Thoracic aorta (tissue), 2 donors: ENCODE measurements around the gene PAK4. TPM values are rescaled to one million over a fixed set of nuclear protein-coding genes. Genes with fewer than 3 reads are reported as not detected.

Experiments used
- ATAC-seq: fragments of 150-250 bp; one replicate; pipeline ENCODE4 v1.8.0; 2017; ENCODE audit warnings: low read depth; ENCODE audit not compliant: insufficient number of reproducible peaks, low FRiP score
- DNase-seq: peaks from one replicate; pipeline ENCODE4 v3.0.0-alpha.2; 2020; ENCODE audit warnings: low spot score
- H3K27ac ChIP-seq, 2 donors: fragments of 200-600 bp; sonication (generic); 1 replicate in 1 of 2; 2 replicates in 1 of 2; pipeline ENCODE4 v1.5.1; 2016; ENCODE audit warnings: mild to moderate bottlenecking in 2 of 2, moderate library complexity in 2 of 2
- H3K27me3 ChIP-seq: fragments of 200-600 bp; sonication (generic); replicated peaks from 2 replicates; pipeline ENCODE4 v1.6.0; 2016; ENCODE audit warnings: mild to moderate bottlenecking; ENCODE audit not compliant: insufficient read depth
- H3K36me3 ChIP-seq: fragments of 200-600 bp; sonication (generic); one replicate; pipeline ENCODE4 v1.5.1; 2016
- H3K4me1 ChIP-seq, 2 donors: fragments of 200-600 bp; sonication (generic); 1 replicate in 1 of 2; 2 replicates in 1 of 2; pipeline versions ENCODE4 v1.5.1 to v1.6.0; 2016; ENCODE audit warnings: low read depth in 2 of 2, mild to moderate bottlenecking in 1 of 2; ENCODE audit not compliant: control insufficient read depth in 1 of 2
- H3K4me3 ChIP-seq: fragments of 200-600 bp; sonication (generic); 2 replicates; pipeline ENCODE4 v1.5.1; 2016; ENCODE audit warnings: mild to moderate bottlenecking
- H3K9me3 ChIP-seq: fragments of 200-600 bp; sonication (generic); 2 replicates; pipeline ENCODE4 v1.5.1; 2016
- CTCF ChIP-seq: fragments of 200-600 bp; sonication (generic); IDR thresholded peaks from one replicate; pipeline ENCODE4 v1.5.1; 2019; ENCODE audit warnings: antibody characterized with exemption
- total RNA-seq, 2 donors: library from RNA; depleted of rRNA; stranded (reverse); fragments of >200 nt; gene quantifications; one replicate each; pipeline versions ENCODE4 v1.1.0 to v1.2.3, GENCODE V29; 2016

The PAK4 gene
- total RNA-seq, 2 donors from 2014 or later = 7.4 to 8.7 TPM

GRCh38 chr19:39166571-39167391 lies 41.2 kb downstream of the PAK4 start:
- H3K36me3 ChIP-seq = peaks cover 4% of the 10 kb centered on the region
- DNase-seq (no peak), ATAC-seq (no peak)
- peaks cover 5 to 32% of the 10 kb centered on the region in 2 donors for H3K4me1 ChIP-seq
- no peak overlapping the region for H3K27ac ChIP-seq
- TF ChIP-seq CTCF = no peak
- no peaks in the 10 kb centered on the region for H3K9me3 ChIP-seq
- no peaks in the 10 kb centered on the region for H3K27me3 ChIP-seq
- no peak overlapping the region for H3K4me3 ChIP-seq

- no peak for ATAC-seq
- Histone ChIP-seq H3K27ac (no peak overlapping the region), H3K4me3 (no peak overlapping the region)
Measured at GRCh38 chr19:39167461-39168257, 42.1 kb downstream of the PAK4 start.

GRCh38 chr19:39168258-39169142 lies 42.9 kb downstream of the PAK4 start:
- peaks cover 5 to 32% of the 10 kb centered on the region in 2 donors for H3K4me1 ChIP-seq
- H3K4me3 ChIP-seq = no peak overlapping the region
- no peaks in the 10 kb centered on the region for H3K9me3 ChIP-seq
- H3K27ac ChIP-seq = no peak overlapping the region
- no peak for DNase-seq
- no peaks in the 10 kb centered on the region for H3K27me3 ChIP-seq
- ATAC-seq = no peak
- H3K36me3 ChIP-seq = peaks cover 12% of the 10 kb centered on the region
- no peak for TF ChIP-seq CTCF

More at GRCh38 chr19:39167461-39168257, 42.1 kb downstream of the PAK4 start:
- H3K4me1 ChIP-seq = peaks cover 5 to 32% of the 10 kb centered on the region in 2 donors
- TF ChIP-seq CTCF = no peak
- no peak for DNase-seq
- H3K27me3 ChIP-seq = no peaks in the 10 kb centered on the region
- no peaks in the 10 kb centered on the region for H3K9me3 ChIP-seq
- H3K36me3 ChIP-seq = peaks cover 9% of the 10 kb centered on the region

DNA sequence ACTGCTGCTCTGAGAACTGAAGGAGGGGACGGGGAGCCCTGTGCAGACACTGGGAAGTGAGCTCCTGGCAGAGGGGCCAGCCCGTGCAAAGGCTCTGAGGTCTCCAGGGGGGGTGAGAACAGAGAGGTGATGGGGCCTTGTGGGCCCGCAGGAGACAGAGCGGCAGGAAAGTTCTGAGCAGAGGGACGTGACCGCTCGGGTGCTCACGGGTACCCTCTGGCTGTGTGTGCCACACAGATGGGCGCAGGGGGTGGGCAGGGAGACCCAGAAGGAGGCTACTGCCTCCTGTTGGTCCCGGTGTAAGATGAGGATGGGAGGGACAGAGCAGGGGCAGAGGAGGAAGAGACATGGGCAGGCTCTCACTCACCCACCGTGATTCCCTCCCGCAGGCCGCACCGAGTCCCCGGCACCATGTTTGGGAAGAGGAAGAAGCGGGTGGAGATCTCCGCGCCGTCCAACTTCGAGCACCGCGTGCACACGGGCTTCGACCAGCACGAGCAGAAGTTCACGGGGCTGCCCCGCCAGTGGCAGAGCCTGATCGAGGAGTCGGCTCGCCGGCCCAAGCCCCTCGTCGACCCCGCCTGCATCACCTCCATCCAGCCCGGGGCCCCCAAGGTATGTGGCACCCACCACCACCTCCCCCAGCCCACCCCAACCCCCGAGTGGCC lies 43.7 kb downstream of the PAK4 start:
- Histone ChIP-seq H3K4me3 (no peak overlapping the region), H3K36me3 (peaks cover 12% of the 10 kb centered on the region), H3K27me3 (no peaks in the 10 kb centered on the region), H3K27ac (no peak overlapping the region), H3K9me3 (no peaks in the 10 kb centered on the region), H3K4me1 (peaks cover 5 to 32% of the 10 kb centered on the region in 2 donors)
- ATAC-seq (no peak), DNase-seq (no peak)
- no peak for TF ChIP-seq CTCF
